ENCODE measurements around the gene AUTS2. TPM values are rescaled to one million over a fixed set of nuclear protein-coding genes. Genes with fewer than 3 reads are reported as not detected.

AUTS2 gene
- total and polyA plus RNA-seq, 9 of the 15 experiments (the other 6 are each of a cell fraction or from before 2014, with no cell fraction given): 0.58 TPM; not detected in 8

DNA sequence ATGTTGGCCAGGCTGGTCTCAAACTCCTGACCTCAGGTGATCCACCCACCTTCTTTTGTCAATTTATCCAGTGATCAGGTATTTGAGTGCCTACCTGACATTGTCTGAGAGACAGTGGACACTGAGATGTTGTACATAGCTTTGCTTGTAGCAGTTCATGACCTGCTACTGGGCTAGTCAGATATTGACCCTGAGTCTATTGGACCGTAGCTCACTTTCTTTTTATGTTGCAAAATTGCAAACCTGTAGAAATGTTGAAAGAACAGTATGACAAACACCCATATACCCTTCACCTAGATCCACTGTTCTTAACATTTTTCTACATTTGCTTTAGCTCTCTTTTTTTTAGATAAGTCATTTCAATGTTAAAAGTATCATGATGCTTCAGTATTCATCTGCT lies 1123.2 kb downstream of the AUTS2 start:
- intact Hi-C loops (cut with micrococcal nuclease) (no loop called here), in situ Hi-C loops (cut with MboI) (no loop called here)
- no TSS peak for BruUV-seq (replicated peaks)
- ChIA-PET CTCF (ENCODE audit: low intra/inter-chr PET ratio) (no interaction called here), POLR2A (no interaction called here)
- Histone ChIP-seq H3K9me1 (ENCODE audit: control insufficient read depth, insufficient read depth, low read length) (no peaks in the 10 kb centered on the region), H2AFZ (ENCODE audit: low read depth, low read length) (no peak overlapping the region), H3K4me1 (replicated peaks in 1 of 2; ENCODE audit: control insufficient read depth in 2 of 2, insufficient read depth in 2 of 2, low read length in 2 of 2) (no peaks in the 10 kb centered on the region), H3K27me3 (ENCODE audit: control insufficient read depth in 2 of 2, insufficient read depth in 2 of 2, low read length in 2 of 2) (peaks cover 0 to 9% of the 10 kb centered on the region in 2 experiments; a peak in 1 of 5 replicates), H3K79me2 (ENCODE audit: control insufficient read depth, insufficient read depth, low read length) (no peaks in the 10 kb centered on the region), H4K20me1 (replicated peaks; ENCODE audit: control insufficient read depth, insufficient read depth, low read length) (no peaks in the 10 kb centered on the region), H3K4me3 (no peak overlapping the region), H3K9ac (ENCODE audit: insufficient read depth in 1 of 2, low read depth in 2 of 2, low read length in 2 of 2) (no peak overlapping the region), H3K9me3 (replicated peaks; ENCODE audit: control insufficient read depth, insufficient read depth, low read depth, low read length) (no peaks in the 10 kb centered on the region), H3K27ac (ENCODE audit: extremely low read depth, low read depth, low read length) (no peak overlapping the region), H3K36me3 (ENCODE audit: control insufficient read depth, insufficient read depth, low read length) (no peaks in the 10 kb centered on the region), H3K4me2 (ENCODE audit: insufficient read depth, low read length) (no peak overlapping the region)
- FAIRE-seq (no peak), DNase-seq (ENCODE audit: extremely low read depth in 1 of 4, low spot score in 3 of 4) (no peak), ATAC-seq (no peak)
- WGBS (ENCODE audit: insufficient coverage, low coverage, missing lambda C conversion rate): 0% methylated on average over 1 of the region's 1 CpG
- TF ChIP-seq RBBP5 (IDR thresholded peaks at IDR 0.05; ENCODE audit: borderline replicate concordance, insufficient read depth, low read length, poor library complexity, severe bottlenecking) (no peak), CC2D1A (IDR thresholded peaks at IDR 0.05) (no peak), HDAC3 (IDR thresholded peaks at IDR 0.05; ENCODE audit: borderline replicate concordance, partially characterized antibody) (no peak), SETDB1 (IDR thresholded peaks at IDR 0.05; ENCODE audit: low read length) (no peak), KDM1A (IDR thresholded peaks at IDR 0.05) (no peak), RBM34 (IDR thresholded peaks at IDR 0.05; ENCODE audit: borderline replicate concordance, insufficient read depth, low read length) (no peak), ZNF324 (CRISPR knock-in tag; IDR thresholded peaks at IDR 0.05) (no peak), STAT5B (CRISPR knock-in tag; IDR thresholded peaks at IDR 0.05) (no peak), ZNF184 (CRISPR knock-in tag; IDR thresholded peaks at IDR 0.05) (no peak), ZNF140 (CRISPR knock-in tag; IDR thresholded peaks at IDR 0.05) (no peak), COPS2 (conservative IDR thresholded peaks at IDR 0.05) (no peak)
- TF ChIP-seq, protein P1, sequence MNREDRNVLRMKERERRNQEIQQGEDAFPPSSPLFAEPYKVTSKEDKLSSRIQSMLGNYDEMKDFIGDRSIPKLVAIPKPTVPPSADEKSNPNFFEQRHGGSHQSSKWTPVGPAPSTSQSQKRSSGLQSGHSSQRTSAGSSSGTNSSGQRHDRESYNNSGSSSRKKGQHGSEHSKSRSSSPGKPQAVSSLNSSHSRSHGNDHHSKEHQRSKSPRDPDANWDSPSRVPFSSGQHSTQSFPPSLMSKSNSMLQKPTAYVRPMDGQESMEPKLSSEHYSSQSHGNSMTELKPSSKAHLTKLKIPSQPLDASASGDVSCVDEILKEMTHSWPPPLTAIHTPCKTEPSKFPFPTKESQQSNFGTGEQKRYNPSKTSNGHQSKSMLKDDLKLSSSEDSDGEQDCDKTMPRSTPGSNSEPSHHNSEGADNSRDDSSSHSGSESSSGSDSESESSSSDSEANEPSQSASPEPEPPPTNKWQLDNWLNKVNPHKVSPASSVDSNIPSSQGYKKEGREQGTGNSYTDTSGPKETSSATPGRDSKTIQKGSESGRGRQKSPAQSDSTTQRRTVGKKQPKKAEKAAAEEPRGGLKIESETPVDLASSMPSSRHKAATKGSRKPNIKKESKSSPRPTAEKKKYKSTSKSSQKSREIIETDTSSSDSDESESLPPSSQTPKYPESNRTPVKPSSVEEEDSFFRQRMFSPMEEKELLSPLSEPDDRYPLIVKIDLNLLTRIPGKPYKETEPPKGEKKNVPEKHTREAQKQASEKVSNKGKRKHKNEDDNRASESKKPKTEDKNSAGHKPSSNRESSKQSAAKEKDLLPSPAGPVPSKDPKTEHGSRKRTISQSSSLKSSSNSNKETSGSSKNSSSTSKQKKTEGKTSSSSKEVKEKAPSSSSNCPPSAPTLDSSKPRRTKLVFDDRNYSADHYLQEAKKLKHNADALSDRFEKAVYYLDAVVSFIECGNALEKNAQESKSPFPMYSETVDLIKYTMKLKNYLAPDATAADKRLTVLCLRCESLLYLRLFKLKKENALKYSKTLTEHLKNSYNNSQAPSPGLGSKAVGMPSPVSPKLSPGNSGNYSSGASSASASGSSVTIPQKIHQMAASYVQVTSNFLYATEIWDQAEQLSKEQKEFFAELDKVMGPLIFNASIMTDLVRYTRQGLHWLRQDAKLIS (CRISPR knock-in tag; IDR thresholded peaks at IDR 0.05): no peak
- TF ChIP-seq, protein P2, sequence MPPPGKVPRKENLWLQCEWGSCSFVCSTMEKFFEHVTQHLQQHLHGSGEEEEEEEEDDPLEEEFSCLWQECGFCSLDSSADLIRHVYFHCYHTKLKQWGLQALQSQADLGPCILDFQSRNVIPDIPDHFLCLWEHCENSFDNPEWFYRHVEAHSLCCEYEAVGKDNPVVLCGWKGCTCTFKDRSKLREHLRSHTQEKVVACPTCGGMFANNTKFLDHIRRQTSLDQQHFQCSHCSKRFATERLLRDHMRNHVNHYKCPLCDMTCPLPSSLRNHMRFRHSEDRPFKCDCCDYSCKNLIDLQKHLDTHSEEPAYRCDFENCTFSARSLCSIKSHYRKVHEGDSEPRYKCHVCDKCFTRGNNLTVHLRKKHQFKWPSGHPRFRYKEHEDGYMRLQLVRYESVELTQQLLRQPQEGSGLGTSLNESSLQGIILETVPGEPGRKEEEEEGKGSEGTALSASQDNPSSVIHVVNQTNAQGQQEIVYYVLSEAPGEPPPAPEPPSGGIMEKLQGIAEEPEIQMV (tag; conservative IDR thresholded peaks at IDR 0.05; ENCODE audit: low read depth): no peak
- TF ChIP-seq, protein P3, sequence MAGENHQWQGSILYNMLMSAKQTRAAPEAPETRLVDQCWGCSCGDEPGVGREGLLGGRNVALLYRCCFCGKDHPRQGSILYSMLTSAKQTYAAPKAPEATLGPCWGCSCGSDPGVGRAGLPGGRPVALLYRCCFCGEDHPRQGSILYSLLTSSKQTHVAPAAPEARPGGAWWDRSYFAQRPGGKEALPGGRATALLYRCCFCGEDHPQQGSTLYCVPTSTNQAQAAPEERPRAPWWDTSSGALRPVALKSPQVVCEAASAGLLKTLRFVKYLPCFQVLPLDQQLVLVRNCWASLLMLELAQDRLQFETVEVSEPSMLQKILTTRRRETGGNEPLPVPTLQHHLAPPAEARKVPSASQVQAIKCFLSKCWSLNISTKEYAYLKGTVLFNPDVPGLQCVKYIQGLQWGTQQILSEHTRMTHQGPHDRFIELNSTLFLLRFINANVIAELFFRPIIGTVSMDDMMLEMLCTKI (IDR thresholded peaks at IDR 0.05; ENCODE audit: partially characterized antibody): no peak
- TF ChIP-seq, protein P4, sequence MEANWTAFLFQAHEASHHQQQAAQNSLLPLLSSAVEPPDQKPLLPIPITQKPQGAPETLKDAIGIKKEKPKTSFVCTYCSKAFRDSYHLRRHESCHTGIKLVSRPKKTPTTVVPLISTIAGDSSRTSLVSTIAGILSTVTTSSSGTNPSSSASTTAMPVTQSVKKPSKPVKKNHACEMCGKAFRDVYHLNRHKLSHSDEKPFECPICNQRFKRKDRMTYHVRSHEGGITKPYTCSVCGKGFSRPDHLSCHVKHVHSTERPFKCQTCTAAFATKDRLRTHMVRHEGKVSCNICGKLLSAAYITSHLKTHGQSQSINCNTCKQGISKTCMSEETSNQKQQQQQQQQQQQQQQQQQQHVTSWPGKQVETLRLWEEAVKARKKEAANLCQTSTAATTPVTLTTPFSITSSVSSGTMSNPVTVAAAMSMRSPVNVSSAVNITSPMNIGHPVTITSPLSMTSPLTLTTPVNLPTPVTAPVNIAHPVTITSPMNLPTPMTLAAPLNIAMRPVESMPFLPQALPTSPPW (CRISPR knock-in tag; IDR thresholded peaks at IDR 0.05): no peak
